ENCODE results near the gene CRYGS.
"Not testable (repeated sequence)": the region's sequence is repeated elsewhere in the genome, so short reads cannot be mapped to it uniquely, and the experiment has no call there.

DNA sequence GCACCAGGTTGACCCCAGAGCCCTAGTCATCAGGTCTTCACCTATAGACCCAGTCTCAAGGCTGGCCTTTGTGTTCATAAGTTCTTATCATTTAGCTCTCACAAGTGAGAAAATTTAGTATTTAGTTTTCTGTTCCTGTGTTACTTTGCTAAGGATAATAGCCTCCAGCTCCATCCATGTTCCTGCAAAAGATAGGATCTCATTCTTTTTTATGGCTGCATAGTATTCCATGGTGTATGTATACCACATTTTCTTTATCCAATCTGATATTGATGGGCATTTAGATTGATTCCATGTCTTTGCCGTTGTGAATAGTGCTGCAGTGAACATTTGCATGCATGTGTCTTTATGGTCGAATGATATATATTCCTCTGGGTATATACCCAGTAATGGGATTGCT, 46.2 kb downstream of the CRYGS start:
- TF ChIP-seq, protein P1, sequence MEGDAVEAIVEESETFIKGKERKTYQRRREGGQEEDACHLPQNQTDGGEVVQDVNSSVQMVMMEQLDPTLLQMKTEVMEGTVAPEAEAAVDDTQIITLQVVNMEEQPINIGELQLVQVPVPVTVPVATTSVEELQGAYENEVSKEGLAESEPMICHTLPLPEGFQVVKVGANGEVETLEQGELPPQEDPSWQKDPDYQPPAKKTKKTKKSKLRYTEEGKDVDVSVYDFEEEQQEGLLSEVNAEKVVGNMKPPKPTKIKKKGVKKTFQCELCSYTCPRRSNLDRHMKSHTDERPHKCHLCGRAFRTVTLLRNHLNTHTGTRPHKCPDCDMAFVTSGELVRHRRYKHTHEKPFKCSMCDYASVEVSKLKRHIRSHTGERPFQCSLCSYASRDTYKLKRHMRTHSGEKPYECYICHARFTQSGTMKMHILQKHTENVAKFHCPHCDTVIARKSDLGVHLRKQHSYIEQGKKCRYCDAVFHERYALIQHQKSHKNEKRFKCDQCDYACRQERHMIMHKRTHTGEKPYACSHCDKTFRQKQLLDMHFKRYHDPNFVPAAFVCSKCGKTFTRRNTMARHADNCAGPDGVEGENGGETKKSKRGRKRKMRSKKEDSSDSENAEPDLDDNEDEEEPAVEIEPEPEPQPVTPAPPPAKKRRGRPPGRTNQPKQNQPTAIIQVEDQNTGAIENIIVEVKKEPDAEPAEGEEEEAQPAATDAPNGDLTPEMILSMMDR (IDR thresholded peaks at IDR 0.05), result not testable (repeated sequence)
- not testable (repeated sequence) for TF ChIP-seq POLR2A (IDR thresholded peaks at IDR 0.05)

Data from uterus (tissue), 2 donors.